Raji (cell line): ENCODE results near the gene DPF3.

Experiments used
- POLR2A ChIP-seq: IDR thresholded peaks from 2 replicates; pipeline ENCODE4 v1.6.1; 2011; ENCODE audit warnings: low read depth, low read length, control low read depth; ENCODE audit not compliant: insufficient read depth

DPF3 gene

GRCh38 chr14:72610096-72610830 is 283.6 kb downstream of the DPF3 start:
- TF ChIP-seq POLR2A: no peak

GRCh38 chr14:72609205-72609916 is 284.5 kb downstream of the DPF3 start:
- no peak for TF ChIP-seq POLR2A

GRCh38 chr14:72608391-72609204 is 285.3 kb downstream of the DPF3 start:
- no peak for TF ChIP-seq POLR2A

- no peak for TF ChIP-seq POLR2A
Observed at GRCh38 chr14:72607386-72608130, 286.3 kb downstream of the DPF3 start.

GRCh38 chr14:72606879-72607278 is 287.0 kb downstream of the DPF3 start:
- no peak for TF ChIP-seq POLR2A

- no peak for TF ChIP-seq POLR2A
Observed at GRCh38 chr14:72605921-72606220, 288.0 kb downstream of the DPF3 start.

GRCh38 chr14:72605096-72605920 is 288.6 kb downstream of the DPF3 start:
- no peak for TF ChIP-seq POLR2A

GRCh38 chr14:72604133-72604532 is 289.8 kb downstream of the DPF3 start:
- no peak for TF ChIP-seq POLR2A

GRCh38 chr14:72603639-72604038 is 290.3 kb downstream of the DPF3 start:
- TF ChIP-seq POLR2A: no peak

GRCh38 chr14:72600551-72601330 is 293.2 kb downstream of the DPF3 start:
- TF ChIP-seq POLR2A: no peak

GRCh38 chr14:72599579-72600470 is 294.1 kb downstream of the DPF3 start:
- TF ChIP-seq POLR2A: no peak

GRCh38 chr14:72598306-72598705 is 295.6 kb downstream of the DPF3 start:
- TF ChIP-seq POLR2A: no peak

- no peak for TF ChIP-seq POLR2A
Observed at GRCh38 chr14:72597252-72598233, 296.4 kb downstream of the DPF3 start.
